HL-60/S4 treated with phorbol 12-myristate 13-acetate at 8.2 ng/mL for 4 days and 3 days (cell line): Measurements from ENCODE around the gene MZT1.
"Not testable (repeated sequence)": the region's sequence is repeated elsewhere in the genome, so short reads cannot be mapped to it uniquely, and the experiment has no call there.

Source experiments
- in situ Hi-C: fragments of 300-500 bp; cut with MboI; formaldehyde crosslinking; loops from 2 replicates; pipeline ENCODE4 v1.15.0; 2022; ENCODE audit warnings: low sequenced_read_pairs

MZT1 gene

DNA sequence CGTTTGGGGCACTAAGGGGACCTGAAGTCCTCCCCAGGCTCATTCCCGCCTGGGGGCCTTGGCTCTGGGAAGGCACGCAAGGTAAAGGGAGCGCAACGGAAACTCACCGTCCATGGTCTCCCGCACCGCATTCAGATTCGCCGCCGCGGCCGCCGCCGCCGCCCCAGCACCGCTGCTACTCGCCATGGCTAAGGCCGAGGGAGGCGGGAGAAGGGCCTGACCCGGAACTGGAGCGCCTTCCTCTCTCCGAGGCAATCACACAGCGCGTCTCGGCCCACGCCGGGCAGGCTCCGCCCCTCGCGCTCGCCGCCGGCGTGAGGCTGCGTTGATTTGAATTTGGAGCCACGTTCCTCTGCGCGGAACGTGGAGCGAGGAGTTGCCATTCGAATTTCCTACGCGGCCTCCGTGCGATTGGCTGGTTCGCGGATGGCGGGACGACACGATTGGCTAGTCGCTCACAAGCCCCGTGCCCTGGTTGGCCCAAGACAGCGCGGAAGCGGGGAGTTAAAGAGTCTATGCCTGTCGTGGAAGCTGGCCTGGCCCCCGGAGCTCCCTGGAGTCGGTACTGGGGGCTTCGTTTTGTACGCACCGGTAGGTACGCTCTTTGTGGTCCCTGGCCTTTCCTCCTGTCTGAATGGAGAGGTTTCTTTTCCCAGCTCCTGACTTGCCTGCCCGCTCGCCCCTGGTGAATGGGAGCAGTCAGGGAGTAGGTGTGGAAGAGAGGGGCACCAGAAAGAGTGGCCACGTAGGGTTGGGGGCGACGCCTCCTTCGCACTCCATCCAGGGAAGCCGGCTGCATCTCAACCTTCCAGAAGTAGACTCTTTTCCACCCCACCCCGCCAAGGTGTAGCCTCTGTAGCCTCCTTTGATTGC lies at the start of gene MZT1, which contains the start of gene BORA:
TSS of gene MZT1 (minus strand) at position 213 of the 873 bp plus-strand sequence. CDS start at position 186, 27 bp downstream.
TSS of gene BORA (plus strand) at position 507 of the 873 bp plus-strand sequence. CDS start 1,018 bp downstream, outside the sequence.
- in situ Hi-C loops, result no loop called here

DNA sequence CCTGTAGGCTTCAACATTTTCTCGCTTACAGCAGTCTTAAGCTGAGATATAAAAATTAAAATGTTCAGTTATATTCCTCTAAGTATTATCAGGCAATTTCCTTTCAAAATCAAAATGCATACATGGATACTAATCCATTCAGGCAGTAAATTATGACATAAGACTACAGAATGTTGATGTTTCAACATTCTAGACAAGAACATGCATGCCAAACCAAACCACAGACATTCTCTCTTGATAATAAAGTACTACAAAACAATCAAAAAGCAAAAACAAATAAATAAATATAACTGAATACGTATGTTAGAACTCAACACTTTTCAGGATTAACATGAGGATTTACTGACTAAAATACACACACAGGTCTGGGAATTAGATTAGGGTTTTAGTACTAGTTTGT lies 46.6 kb upstream of the MZT1 start:
- in situ Hi-C loops, result no loop called here

GRCh38 chr13:72763411-72763810 lies 36.0 kb upstream of the MZT1 start:
- in situ Hi-C loops, result no loop called here

DNA sequence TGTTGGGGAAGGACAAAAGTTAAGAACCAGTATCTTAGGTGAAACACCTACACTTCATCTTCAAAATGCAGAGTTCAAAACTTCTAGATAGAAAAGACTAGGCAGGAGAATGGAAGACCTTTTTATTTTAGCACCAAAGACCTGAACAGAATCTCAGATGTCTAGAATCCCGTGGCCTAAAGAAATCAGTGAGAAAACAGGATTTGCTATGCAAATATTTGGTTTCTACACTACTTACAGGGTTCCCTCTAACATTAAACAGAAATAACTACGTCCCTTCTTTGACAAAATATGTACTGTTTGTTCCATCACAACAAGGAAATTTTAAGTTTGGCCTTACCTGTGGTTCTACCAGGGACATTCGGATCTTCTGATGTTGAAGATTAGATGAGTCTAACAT lies 32.8 kb upstream of the MZT1 start:
- in situ Hi-C loops, result no loop called here

- in situ Hi-C loops, result no loop called here
Observed at GRCh38 chr13:72757792-72758535, 30.5 kb upstream of the MZT1 start.

DNA sequence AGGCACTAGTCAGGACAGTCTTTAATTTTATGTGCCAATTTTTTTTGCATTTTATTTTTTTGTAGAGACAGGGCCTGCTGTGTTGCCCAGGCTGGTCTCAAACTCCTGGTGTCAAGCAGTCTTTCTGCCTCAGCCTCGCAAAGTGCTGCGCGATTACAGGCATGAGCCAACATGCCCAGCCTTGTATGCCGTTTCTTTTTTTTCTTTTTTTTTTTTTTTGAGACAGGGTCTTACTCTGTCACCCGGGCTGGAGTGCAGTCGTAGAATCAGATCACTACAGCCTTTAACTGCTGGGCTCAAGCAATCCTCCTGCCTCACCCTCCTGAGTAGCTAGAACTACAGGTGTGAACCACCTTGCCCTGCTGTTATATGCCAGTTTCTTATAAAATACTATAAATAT lies 26.7 kb upstream of the MZT1 start:
- in situ Hi-C loops, result no loop called here

GRCh38 chr13:72751220-72751619 lies 23.8 kb upstream of the MZT1 start:
- in situ Hi-C loops, result no loop called here

GRCh38 chr13:72745260-72745659 lies 17.8 kb upstream of the MZT1 start:
- in situ Hi-C loops, result no loop called here

- in situ Hi-C loops, result no loop called here
Observed at GRCh38 chr13:72740015-72740414, 12.6 kb upstream of the MZT1 start.

DNA sequence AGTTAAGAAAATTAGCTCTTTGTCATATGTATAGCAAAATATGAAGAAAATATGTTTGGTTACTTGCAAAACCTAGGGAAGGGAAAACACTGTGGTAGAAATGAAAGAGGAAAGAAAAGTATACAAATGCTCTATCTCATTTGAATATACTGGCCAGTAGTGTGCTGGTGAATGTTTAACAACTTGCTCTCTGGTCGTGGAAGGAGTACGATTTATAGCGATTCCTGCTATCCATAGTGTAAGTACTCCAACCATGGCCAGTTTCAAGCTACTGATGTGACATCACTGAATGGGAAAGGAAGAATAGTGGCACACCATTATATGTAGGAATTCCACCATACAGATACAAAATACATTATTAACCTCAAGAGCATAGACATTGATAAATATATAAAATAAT lies 9.6 kb upstream of the MZT1 start:
- in situ Hi-C loops, result no loop called here

DNA sequence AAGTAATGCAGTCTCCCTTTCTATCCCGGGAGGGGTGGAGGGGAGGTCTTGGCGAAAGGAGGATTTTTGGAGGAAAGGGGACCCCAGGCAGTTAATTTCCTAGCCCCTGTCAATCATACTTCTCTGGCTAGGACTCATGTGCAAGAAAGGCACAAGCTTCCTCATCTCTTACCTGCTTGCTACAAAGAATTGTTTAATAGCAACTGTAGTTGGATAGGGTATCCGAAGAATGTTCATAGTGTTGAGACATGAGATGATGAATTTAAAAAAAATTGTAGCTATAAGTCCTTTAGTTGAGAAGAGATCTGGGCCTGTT lies 819 bp upstream of the MZT1 start:
- in situ Hi-C loops, result no loop called here

DNA sequence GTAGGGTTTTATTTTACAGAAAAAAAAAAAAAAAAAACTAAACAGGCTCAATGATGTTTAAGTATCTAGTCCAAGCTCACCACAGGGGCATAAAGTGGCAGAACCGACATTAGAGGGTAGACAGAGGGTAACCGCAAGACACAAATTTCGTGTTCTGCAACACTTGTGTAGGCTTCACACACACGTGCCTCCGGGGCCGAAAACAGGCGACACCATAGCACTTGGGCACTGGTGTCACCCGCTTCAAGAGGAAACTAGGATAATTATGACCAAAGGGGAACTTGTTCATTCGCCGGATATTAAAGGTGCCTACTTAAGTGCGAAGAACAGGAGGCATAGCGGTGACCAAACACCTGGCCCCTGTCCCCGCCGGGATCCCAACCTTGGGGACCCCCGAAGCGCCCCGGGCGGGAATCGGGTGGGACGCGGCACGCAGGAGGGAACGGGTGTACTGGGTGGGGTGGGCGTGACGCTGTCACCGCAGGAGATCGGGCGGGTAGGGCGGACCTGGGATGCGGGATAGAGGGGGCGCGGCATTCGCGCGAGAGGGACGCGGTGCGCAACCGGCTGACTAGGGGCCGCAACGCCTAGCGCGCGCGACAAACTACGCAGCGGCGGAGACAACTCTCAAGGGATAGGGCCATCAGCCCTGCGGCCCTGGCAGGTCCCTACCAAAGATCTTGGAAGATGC lies 558 bp downstream of the MZT1 start:
- in situ Hi-C loops, result no loop called here

DNA sequence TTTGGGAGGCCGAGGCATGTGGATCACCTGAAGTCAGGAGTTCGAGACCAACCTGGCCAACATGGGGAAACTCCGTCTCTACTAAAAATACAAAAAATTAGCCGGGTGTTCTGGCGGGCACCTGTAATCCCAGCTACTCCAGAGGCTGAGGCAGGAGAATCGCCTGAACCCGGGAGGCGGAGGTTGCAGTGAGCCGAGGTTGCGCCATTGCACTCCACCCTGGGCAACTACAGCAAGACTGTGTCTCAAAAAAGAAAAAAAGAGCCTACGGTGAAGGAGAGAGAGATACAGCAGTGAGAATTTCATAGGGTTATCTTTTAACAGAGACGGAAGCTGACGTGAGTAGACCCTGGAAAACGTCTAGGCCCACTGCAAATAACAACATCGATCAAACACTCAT lies 1.2 kb downstream of the MZT1 start:
- in situ Hi-C loops, result not testable (repeated sequence)

DNA sequence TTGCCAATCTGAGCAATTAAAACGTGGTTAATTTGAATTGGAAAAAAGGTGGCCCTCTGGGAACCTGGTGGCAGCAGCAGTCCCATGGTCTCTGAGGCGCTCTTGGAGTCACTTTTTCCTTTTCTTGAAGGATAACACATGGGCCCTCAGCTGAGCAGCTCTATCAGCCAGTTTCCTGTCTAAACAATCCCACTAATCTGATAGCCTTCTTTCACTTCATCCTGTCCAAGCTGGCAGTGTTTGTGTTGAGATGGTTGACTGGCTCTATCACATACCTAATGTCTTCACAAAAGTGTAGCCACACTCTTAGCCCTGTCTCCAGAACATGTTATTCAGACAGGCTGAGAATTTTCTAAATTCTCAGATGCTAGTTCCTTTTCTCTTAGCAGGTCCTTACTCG lies 10.7 kb downstream of the MZT1 start:
- in situ Hi-C loops, result no loop called here

DNA sequence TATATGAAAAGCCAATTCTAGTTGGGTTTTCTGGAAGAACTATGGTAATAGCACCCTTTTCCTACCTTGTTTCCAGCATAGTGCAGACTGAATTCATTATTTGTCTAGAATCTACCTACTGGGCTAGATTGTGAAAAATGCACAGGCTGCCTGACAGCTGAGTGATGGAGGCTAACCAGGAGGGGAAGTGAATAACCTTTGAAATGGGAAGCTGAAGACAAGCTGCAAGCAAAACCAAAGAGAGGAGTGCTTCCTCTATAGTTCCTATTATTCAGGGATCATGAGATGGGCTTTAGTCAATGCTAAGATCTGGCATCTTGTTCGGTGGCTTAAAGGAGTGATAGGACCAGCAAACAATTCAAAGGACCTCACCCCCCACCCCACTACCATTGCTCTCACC lies 26.9 kb downstream of the MZT1 start:
- in situ Hi-C loops, result no loop called here

DNA sequence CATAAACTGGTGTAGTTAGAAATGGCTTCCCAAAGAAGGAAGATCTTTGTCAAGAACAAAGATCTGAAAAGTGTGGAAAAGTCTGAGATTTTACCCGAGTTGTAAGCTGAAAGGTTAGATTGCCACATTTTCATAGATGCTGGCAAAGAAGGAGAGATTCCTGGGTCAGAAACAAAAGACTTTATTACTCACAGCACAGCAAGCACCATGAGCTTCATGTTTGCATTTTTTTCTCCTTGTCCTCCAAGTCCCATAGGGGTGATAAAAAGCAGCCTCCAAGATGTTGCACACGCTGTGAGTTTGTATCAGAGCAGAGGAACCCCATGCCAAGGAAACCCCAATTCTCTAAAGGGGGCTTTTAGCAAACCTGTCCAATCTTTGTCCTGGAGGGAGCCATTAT lies 29.3 kb downstream of the MZT1 start:
- in situ Hi-C loops, result no loop called here

DNA sequence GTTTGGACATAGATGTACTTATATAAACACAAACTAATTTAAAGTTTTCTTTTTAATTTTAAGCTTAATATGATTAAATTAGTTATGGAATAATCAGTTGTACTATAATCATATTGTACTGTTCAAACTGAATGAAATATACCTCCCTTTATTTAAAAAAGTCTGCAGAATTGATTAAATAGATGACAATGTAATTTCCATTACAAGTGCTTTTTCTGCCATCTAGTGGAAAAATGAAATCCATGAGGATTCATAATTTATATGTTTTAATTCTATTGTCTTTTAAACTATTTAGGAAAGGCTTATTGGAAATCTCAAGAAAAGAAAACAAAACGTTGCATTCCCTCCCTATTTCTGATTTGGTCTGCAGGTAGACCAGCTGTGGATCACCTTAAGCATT lies 30.9 kb downstream of the MZT1 start:
- in situ Hi-C loops, result no loop called here

- in situ Hi-C loops, result no loop called here
Observed at GRCh38 chr13:72694314-72694713, 33.1 kb downstream of the MZT1 start.

GRCh38 chr13:72693832-72694231 lies 33.6 kb downstream of the MZT1 start:
- in situ Hi-C loops, result no loop called here

GRCh38 chr13:72692884-72693514 lies 34.4 kb downstream of the MZT1 start:
- in situ Hi-C loops, result no loop called here

DNA sequence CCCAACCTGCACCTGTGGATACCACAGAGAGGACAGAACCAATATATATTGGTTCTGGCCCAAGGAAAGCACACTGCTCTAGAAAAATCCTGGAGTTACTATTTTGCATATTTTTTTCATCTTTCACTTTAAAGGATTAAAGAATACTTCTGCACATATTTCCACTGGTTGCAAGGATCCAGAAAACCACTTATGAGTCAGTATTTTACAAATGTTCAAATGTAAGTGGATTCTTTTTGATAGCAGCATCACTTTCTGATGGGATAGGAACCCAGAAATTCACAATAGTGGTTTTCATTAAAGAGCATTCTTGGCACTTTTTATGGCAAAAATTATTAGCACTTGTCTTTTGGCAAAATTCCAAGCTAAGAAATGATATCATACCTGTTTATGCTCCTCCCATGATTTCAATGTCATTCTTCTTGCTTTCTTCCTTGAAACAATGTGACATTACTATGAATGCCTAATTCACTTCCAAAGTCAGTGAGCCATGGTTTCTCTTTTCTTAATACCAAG lies 38.2 kb downstream of the MZT1 start:
- in situ Hi-C loops, result no loop called here
